ENCODE results near the gene OR2T29. TPM values are rescaled to one million over a fixed set of nuclear protein-coding genes. Genes with fewer than 3 reads are reported as not detected.
"Not testable (repeated sequence)": the region's sequence is repeated elsewhere in the genome, so short reads cannot be mapped to it uniquely, and the experiment has no call there.

OR2T29 gene, protein sequence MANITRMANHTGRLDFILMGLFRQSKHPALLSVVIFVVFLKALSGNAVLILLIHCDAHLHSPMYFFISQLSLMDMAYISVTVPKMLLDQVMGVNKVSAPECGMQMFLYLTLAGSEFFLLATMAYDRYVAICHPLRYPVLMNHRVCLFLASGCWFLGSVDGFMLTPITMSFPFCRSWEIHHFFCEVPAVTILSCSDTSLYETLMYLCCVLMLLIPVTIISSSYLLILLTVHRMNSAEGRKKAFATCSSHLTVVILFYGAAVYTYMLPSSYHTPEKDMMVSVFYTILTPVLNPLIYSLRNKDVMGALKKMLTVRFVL
- not detected in 2 replicates for total RNA-seq (2021; fragmentation: NEBNext Ultra II Directional; extraction: Animal tissue kit (Norgen Biotek cat#: 25700))
- not detected in 2 replicates for polyA plus RNA-seq (2011; rRNA removed)
- not detected for polyA plus RNA-seq (2011; cell fraction: cytosol; rRNA removed)
- not detected for polyA plus RNA-seq (2011; cell fraction: nucleus; rRNA removed)
- not detected in 4 replicates for polyA plus RNA-seq (2012, experiment 1 of 2)
- not detected for polyA plus RNA-seq (2012, experiment 2 of 2)
- not detected for polyA plus RNA-seq (2013, experiment 1 of 2)
- polyA plus RNA-seq (2013, experiment 2 of 2): not detected
- not detected in 2 replicates for polyA minus RNA-seq (2011; rRNA and poly(A)+ RNA removed)
- not detected for polyA minus RNA-seq (2011; cell fraction: cytosol; rRNA and poly(A)+ RNA removed)
- polyA minus RNA-seq (2011; cell fraction: nucleus; rRNA and poly(A)+ RNA removed): 1.3 TPM
- long read RNA-seq, experiment 1: 0 reads
- long read RNA-seq, experiment 2: 0 reads

- H4K20me1 ChIP-seq (replicated peaks in 1 of 2; ENCODE audit: control insufficient read depth in 1 of 2, insufficient read depth in 2 of 2, low read length in 2 of 2); H3K27ac ChIP-seq (ENCODE audit: low read depth, low read length); H4K8ac ChIP-seq (ENCODE audit: extremely low read depth, insufficient read depth, low read length); H2BK5ac ChIP-seq (ENCODE audit: low read depth, low read length); H3K4me3 ChIP-seq (ENCODE audit: extremely low read depth in 1 of 4, insufficient read depth in 2 of 4, low read depth in 3 of 4, low read length in 4 of 4); H3K56ac ChIP-seq (replicated peaks; ENCODE audit: insufficient read length, low read depth, low read length); H2BK15ac ChIP-seq (ENCODE audit: low read length); H3K23me2 ChIP-seq (ENCODE audit: low read depth, low read length); DNase-seq (ENCODE audit: low read depth in 1 of 2, low spot score in 2 of 2); H3K79me1 ChIP-seq (ENCODE audit: low read depth, low read length); H3K4ac ChIP-seq (replicated peaks; ENCODE audit: insufficient read length, low read depth, low read length); H4K5ac ChIP-seq (ENCODE audit: insufficient read length, low read depth, low read length); CTCF ChIA-PET (ENCODE audit: partially characterized antibody); H3K9ac ChIP-seq (replicated peaks in 1 of 4; ENCODE audit: extremely low read depth in 1 of 4, low read depth in 3 of 4, low read length in 3 of 4); FAIRE-seq; H3K4me2 ChIP-seq (ENCODE audit: insufficient read depth in 1 of 2, low read depth in 2 of 2, low read length in 2 of 2); H3K4me1 ChIP-seq (replicated peaks in 1 of 4; ENCODE audit: control insufficient read depth in 3 of 4, insufficient read depth in 4 of 4, low read length in 3 of 4); H3K18ac ChIP-seq (ENCODE audit: extremely low read depth, low read length); H2BK120ac ChIP-seq (replicated peaks; ENCODE audit: low read depth, low read length); H2BK12ac ChIP-seq (ENCODE audit: low read depth, low read length); H4K91ac ChIP-seq (replicated peaks; ENCODE audit: insufficient read length, low read length); H3K36me3 ChIP-seq (ENCODE audit: control insufficient read depth in 2 of 4, insufficient read depth in 4 of 4, low read length in 3 of 4); H3K27me3 ChIP-seq (replicated peaks in 1 of 4; ENCODE audit: control insufficient read depth in 3 of 4, extremely low read depth in 1 of 4, insufficient read depth in 3 of 4, low read length in 3 of 4); H3K79me2 ChIP-seq (ENCODE audit: control insufficient read depth in 1 of 2, insufficient read depth in 2 of 2, low read length in 2 of 2); H3K23ac ChIP-seq (ENCODE audit: insufficient read length); H2BK20ac ChIP-seq (ENCODE audit: low read length); H3K14ac ChIP-seq (ENCODE audit: insufficient read length); H2AFZ ChIP-seq (ENCODE audit: low read length); POLR2A ChIA-PET (ENCODE audit: partially characterized antibody); H2AK5ac ChIP-seq (ENCODE audit: low read depth, low read length): not testable (repeated sequence)
- WGBS, 2 experiments (ENCODE audit: extremely low coverage in 1 of 2, insufficient coverage in 1 of 2, insufficient read length in 1 of 2, insufficient replicate concordance in 2 of 2, low coverage in 1 of 2, low lambda C conversion rate in 2 of 2, missing lambda C conversion rate in 1 of 2): 90% methylated on average over 3 of the region's 3 CpGs; no CpG with 5 or more reads in 1 of the 2 experiments
- peaks cover 0 to 11% of the 10 kb centered on the region in 2 experiments; a peak in 2 of 4 replicates for H3K9me3 ChIP-seq (ENCODE audit: insufficient read depth in 2 of 2, low read depth in 1 of 2, low read length in 1 of 2)
These were observed at the start of gene OR2T29 for GRCh38 chr1:248562672-248563071. OR2T29 (minus strand) TSS chr1:248562772; CDS start chr1:248559491, 3,281 bp downstream.
